Naive B cell (primary cell): ENCODE data around the gene ST7. TPM values are rescaled to one million over a fixed set of nuclear protein-coding genes. Genes with fewer than 3 reads are reported as not detected.
"Not testable (repeated sequence)": the region's sequence is repeated elsewhere in the genome, so short reads cannot be mapped to it uniquely, and the experiment has no call there.

Source experiments
- ATAC-seq, 2 donors: fragments of 150-1000 bp; cut with Tn5 transposase; 2 replicates each; pipeline ENCODE4 v1.10.0; 2021; ENCODE audit warnings: low read depth in 2 of 2, mild to moderate bottlenecking in 2 of 2, moderate library complexity in 2 of 2
- DNase-seq: peaks from one replicate; pipeline ENCODE4 v3.0.0; 2022
- H3K27ac Mint-ChIP-seq, 6 donors: one replicate each; pipeline ENCODE4 v1.8.0; 2020 to 2022; ENCODE audit warnings: mild to moderate bottlenecking in 6 of 6, mixed read lengths in 6 of 6, moderate library complexity in 5 of 6, inconsistent platforms in 2 of 6
- H3K27me3 Mint-ChIP-seq, 3 donors: one replicate each; pipeline ENCODE4 v1.8.0; 2021 to 2022; ENCODE audit warnings: mixed read lengths in 3 of 3, mild to moderate bottlenecking in 1 of 3
- H3K36me3 Mint-ChIP-seq, 2 donors: one replicate each; pipeline ENCODE4 v1.8.0; 2020 to 2022; ENCODE audit warnings: mixed read lengths in 2 of 2, inconsistent platforms in 1 of 2, mild to moderate bottlenecking in 1 of 2
- H3K4me1 Mint-ChIP-seq, 3 donors: one replicate each; pipeline ENCODE4 v1.8.0; 2020 to 2022; ENCODE audit warnings: mixed read lengths in 3 of 3, inconsistent platforms in 1 of 3, mild to moderate bottlenecking in 1 of 3, moderate library complexity in 1 of 3
- H3K4me3 Mint-ChIP-seq, 8 donors: one replicate each; pipeline ENCODE4 v1.8.0; 2020 to 2022; ENCODE audit warnings: mild to moderate bottlenecking in 8 of 8, mixed read lengths in 8 of 8, moderate library complexity in 8 of 8, inconsistent platforms in 2 of 8
- H3K9me3 Mint-ChIP-seq, 7 donors: one replicate each; pipeline ENCODE4 v1.8.0; 2020 to 2022; ENCODE audit warnings: mixed read lengths in 7 of 7, mild to moderate bottlenecking in 5 of 7, inconsistent platforms in 2 of 7, moderate library complexity in 1 of 7
- polyA plus RNA-seq, 6 donors: library from polyadenylated mRNA; unstranded; fragments of 300-500 nt; fragmentation: Illumina TruSeq; gene quantifications; one replicate each; pipeline ENCODE4 v1.2.3, GENCODE V29; 2021; ENCODE audit warnings: low read depth in 6 of 6

ST7 gene
- polyA plus RNA-seq, 6 donors from 2014 or later, result 0.49 to 3.7 (median 0.63) TPM; not detected in 1

GRCh38 chr7:117110480-117111315 lies 157.4 kb downstream of the ST7 start:
- Mint-ChIP-seq H3K9me3 (peaks cover 0 to 8% (median 2%) of the 10 kb centered on the region in 7 donors), H3K4me3 (peak overlapping the region in 6 of 8 donors; percentile 33 to 59 (median 50)), H3K36me3 (peaks cover 0 to 4% of the 10 kb centered on the region in 2 donors), H3K4me1 (peaks cover 8 to 16% (median 10%) of the 10 kb centered on the region in 3 donors), H3K27ac (peak overlapping the region in 4 of 6 donors; percentile 44 to 69 (median 60)), H3K27me3 (no peaks in the 10 kb centered on the region)
- peak; percentile 99 for ATAC-seq
- DNase-seq, result peak; percentile 39

DNA sequence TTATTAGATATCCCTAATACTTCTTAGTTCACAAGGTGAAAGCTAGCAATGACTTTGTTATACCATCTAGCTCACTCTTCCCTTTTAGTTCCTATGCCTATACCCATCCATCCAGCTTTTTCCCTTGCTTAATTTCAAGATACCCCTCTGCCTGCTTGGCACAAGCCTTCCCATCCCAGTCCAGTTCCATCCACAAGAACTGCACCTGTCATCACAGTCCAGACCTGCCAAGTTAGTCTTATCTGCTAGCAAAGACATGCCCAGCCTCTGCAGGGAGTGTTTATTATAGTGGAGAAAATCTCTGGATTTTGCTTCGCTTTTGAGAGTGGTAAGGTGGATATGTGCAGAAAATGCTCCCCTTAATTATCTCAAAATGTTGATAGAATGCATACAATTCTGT lies 158.2 kb downstream of the ST7 start:
- peaks cover 0 to 4% of the 10 kb centered on the region in 2 donors for H3K36me3 Mint-ChIP-seq
- ATAC-seq (no peak), DNase-seq (no peak)
- no peak overlapping the region for H3K27ac Mint-ChIP-seq
- no peaks in the 10 kb centered on the region for H3K27me3 Mint-ChIP-seq
- H3K4me1 Mint-ChIP-seq, result peaks cover 8 to 16% (median 10%) of the 10 kb centered on the region in 3 donors
- H3K4me3 Mint-ChIP-seq, result no peak overlapping the region
- H3K9me3 Mint-ChIP-seq, result peaks cover 0 to 8% (median 2%) of the 10 kb centered on the region in 7 donors

DNA sequence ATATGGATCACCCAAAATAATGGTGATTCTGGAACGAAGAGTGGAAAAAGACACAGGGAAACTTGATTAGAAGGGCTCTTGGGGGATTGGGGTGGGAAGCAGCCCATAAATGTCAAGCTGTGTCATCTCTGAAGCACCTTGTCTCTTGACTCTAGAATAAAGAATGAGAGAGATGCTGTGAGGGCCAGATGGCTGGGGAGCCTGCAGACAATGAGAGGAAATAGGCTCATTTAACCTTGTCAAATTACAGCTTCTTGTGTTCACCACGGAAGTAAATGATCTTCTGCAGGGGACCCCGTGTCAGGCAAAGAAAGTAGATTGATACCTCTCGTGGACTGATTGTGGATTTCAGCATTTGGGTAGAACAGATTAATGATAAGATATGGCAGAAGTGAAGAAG lies 159.3 kb downstream of the ST7 start:
- DNase-seq (no peak), ATAC-seq (no peak)
- H3K4me1 Mint-ChIP-seq, result peaks cover 8 to 16% (median 10%) of the 10 kb centered on the region in 3 donors
- H3K27me3 Mint-ChIP-seq, result no peaks in the 10 kb centered on the region
- H3K27ac Mint-ChIP-seq, result peak overlapping the region in 1 of 6 donors; percentile 49
- H3K36me3 Mint-ChIP-seq, result peaks cover 0 to 4% of the 10 kb centered on the region in 2 donors
- no peak overlapping the region for H3K4me3 Mint-ChIP-seq
- H3K9me3 Mint-ChIP-seq, result peaks cover 0 to 8% (median 2%) of the 10 kb centered on the region in 7 donors

GRCh38 chr7:117113871-117114270 lies 160.6 kb downstream of the ST7 start:
- Mint-ChIP-seq H3K4me1 (peaks cover 8 to 16% (median 10%) of the 10 kb centered on the region in 3 donors), H3K9me3 (peaks cover 0 to 4% (median 2%) of the 10 kb centered on the region in 7 donors), H3K36me3 (peaks cover 0 to 4% of the 10 kb centered on the region in 2 donors), H3K27me3 (no peaks in the 10 kb centered on the region), H3K27ac (no peak overlapping the region), H3K4me3 (no peak overlapping the region)
- ATAC-seq, result no peak
- no peak for DNase-seq

GRCh38 chr7:117114272-117114671 lies 161.0 kb downstream of the ST7 start:
- no peak overlapping the region for H3K27ac Mint-ChIP-seq
- no peaks in the 10 kb centered on the region for H3K27me3 Mint-ChIP-seq
- H3K4me3 Mint-ChIP-seq, result no peak overlapping the region
- H3K36me3 Mint-ChIP-seq, result peaks cover 0 to under 1% of the 10 kb centered on the region in 2 donors
- no peak for ATAC-seq
- DNase-seq, result no peak
- H3K9me3 Mint-ChIP-seq, result no peaks in the 10 kb centered on the region
- peaks cover 8 to 16% (median 10%) of the 10 kb centered on the region in 3 donors for H3K4me1 Mint-ChIP-seq

- DNase-seq, result no peak
- H3K4me3 Mint-ChIP-seq, result no peak overlapping the region
- no peaks in the 10 kb centered on the region for H3K36me3 Mint-ChIP-seq
- peaks cover 0 to 7% (median 0%) of the 10 kb centered on the region in 3 donors for H3K27me3 Mint-ChIP-seq
- no peaks in the 10 kb centered on the region for H3K9me3 Mint-ChIP-seq
- ATAC-seq, result no peak
- peaks cover 0 to 3% (median 0%) of the 10 kb centered on the region in 3 donors for H3K4me1 Mint-ChIP-seq
- H3K27ac Mint-ChIP-seq, result no peak overlapping the region
Observed at GRCh38 chr7:117116211-117116610, 162.9 kb downstream of the ST7 start.

GRCh38 chr7:117117172-117117571 lies 163.9 kb downstream of the ST7 start:
- Mint-ChIP-seq H3K9me3 (no peaks in the 10 kb centered on the region), H3K4me3 (no peak overlapping the region), H3K4me1 (no peaks in the 10 kb centered on the region), H3K36me3 (no peaks in the 10 kb centered on the region), H3K27me3 (peaks cover 0 to 7% (median 0%) of the 10 kb centered on the region in 3 donors), H3K27ac (no peak overlapping the region)
- DNase-seq (no peak), ATAC-seq (no peak)

- Mint-ChIP-seq H3K36me3 (no peaks in the 10 kb centered on the region), H3K4me3 (no peak overlapping the region), H3K4me1 (no peaks in the 10 kb centered on the region), H3K9me3 (no peaks in the 10 kb centered on the region), H3K27ac (no peak overlapping the region), H3K27me3 (peaks cover 0 to 7% (median 0%) of the 10 kb centered on the region in 3 donors)
- DNase-seq, result no peak
- no peak for ATAC-seq
Observed at GRCh38 chr7:117118579-117119180, 165.4 kb downstream of the ST7 start.

DNA sequence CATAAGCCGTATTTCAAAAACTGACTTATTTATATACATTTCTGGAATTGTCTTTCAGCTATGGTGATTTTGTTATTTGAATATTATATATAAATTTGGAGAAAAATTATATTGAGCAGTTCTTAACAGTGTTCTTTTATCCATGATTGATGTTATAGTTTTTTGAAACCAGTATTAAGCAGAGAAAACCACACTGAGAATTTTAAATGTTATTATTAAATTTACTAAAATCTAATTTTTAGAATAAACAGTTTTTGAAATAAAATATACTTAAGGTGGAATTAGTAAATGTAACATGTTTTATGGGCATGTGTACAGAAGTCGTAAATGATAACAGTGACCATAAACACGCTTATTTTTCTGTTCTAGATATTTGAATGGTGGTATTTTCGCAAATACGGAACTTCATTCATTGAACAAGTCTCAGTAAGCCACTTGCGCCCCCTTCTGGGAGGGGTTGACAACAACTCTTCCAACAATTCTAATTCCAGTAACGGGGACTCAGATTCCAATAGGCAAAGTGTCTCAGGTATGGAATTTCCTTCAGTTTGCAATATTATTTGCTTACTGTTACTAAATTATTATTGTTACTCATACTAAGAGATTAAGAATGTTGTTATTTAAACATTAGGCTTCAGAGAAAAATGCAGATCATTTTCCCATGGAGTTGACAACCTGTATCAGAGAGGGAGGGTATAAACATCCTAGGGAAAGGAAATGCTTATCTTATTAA lies 166.1 kb downstream of the ST7 start:
- Mint-ChIP-seq H3K27me3 (peaks cover 0 to 7% (median 0%) of the 10 kb centered on the region in 3 donors), H3K27ac (no peak overlapping the region), H3K9me3 (no peaks in the 10 kb centered on the region), H3K4me3 (no peak overlapping the region), H3K36me3 (no peaks in the 10 kb centered on the region), H3K4me1 (no peaks in the 10 kb centered on the region)
- DNase-seq (peak; percentile 60), ATAC-seq (peak in 1 of 2 donors; percentile 30)

DNA sequence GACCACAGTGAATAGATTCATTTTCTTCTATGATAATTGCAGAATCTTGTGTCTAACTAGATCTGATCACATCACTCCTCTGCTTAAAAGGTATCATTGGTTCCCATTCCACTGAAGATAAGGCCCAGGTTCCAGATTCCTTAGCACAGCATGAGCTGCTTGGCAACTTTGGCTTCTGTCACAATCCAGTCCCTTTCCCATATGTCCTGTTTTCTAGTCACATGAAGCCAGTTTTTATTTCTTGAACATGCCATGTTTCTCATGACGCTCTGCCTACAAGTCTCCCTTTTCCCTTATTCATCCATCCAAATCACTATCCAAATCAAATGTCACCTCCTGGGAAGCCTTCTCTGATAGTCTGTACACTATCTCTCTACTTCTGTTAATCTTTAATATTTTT lies 167.0 kb downstream of the ST7 start:
- not testable (repeated sequence) for H3K4me1 Mint-ChIP-seq, H3K27me3 Mint-ChIP-seq, DNase-seq, ATAC-seq, H3K36me3 Mint-ChIP-seq, H3K4me3 Mint-ChIP-seq, H3K27ac Mint-ChIP-seq, H3K9me3 Mint-ChIP-seq

DNA sequence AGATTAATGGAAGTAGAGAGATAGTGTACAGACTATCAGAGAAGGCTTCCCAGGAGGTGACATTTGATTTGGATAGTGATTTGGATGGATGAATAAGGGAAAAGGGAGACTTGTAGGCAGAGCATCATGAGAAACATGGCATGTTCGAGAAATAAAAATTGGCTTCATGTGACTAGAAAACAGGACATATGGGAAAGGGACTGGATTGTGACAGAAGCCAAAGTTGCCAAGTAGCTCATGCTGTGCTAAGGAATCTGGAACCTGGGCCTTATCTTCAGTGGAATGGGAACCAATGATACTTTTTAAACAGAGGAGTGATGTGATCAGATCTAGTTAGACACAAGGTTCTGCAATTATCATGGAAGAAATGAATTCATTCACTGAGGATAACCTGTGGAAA lies 168.7 kb downstream of the ST7 start:
- H3K27ac Mint-ChIP-seq, H3K27me3 Mint-ChIP-seq, H3K9me3 Mint-ChIP-seq, ATAC-seq, H3K36me3 Mint-ChIP-seq, H3K4me1 Mint-ChIP-seq, DNase-seq, H3K4me3 Mint-ChIP-seq: not testable (repeated sequence)

- ATAC-seq (no peak), DNase-seq (no peak)
- Mint-ChIP-seq H3K27me3 (peaks cover 0 to 7% (median 0%) of the 10 kb centered on the region in 3 donors), H3K9me3 (no peaks in the 10 kb centered on the region), H3K4me1 (no peaks in the 10 kb centered on the region), H3K27ac (no peak overlapping the region), H3K4me3 (no peak overlapping the region), H3K36me3 (no peaks in the 10 kb centered on the region)
Observed at GRCh38 chr7:117122536-117122935, 169.2 kb downstream of the ST7 start.

DNA sequence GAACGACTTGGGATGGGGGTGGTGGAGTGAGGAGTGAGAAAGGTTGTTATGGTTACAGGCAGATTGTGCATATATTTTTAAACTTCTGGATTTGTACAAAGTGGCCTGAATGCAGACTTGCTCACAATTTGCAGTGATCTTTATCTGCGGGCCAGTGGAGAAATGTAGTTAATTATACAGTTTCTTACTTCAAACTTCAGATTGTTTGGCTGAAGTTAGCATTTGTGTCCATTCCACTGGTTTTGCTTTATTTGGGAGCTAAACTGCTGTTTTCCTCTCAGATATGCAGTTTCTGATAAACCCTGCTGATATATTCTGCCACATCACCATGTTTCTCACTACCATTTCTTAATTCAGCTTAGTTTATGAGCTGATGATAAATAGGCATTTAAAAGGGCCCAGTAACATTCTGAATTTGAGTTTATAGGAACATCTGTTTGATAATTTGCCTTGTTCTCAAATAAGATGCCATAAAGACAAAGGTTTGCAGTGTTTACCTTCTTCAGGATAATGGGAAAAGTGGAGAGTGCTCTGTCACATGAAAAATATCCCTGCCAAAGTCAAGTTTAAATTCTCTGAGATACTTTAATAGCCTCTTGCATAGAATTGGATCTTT lies 170.1 kb downstream of the ST7 start:
- Mint-ChIP-seq H3K27ac (no peak overlapping the region), H3K4me1 (no peaks in the 10 kb centered on the region), H3K36me3 (no peaks in the 10 kb centered on the region), H3K27me3 (peaks cover 0 to 7% (median 0%) of the 10 kb centered on the region in 3 donors), H3K4me3 (no peak overlapping the region), H3K9me3 (no peaks in the 10 kb centered on the region)
- ATAC-seq, result no peak
- no peak for DNase-seq
